Measurements from ENCODE around the gene GIMAP8.

- TF ChIP-seq, protein P1, sequence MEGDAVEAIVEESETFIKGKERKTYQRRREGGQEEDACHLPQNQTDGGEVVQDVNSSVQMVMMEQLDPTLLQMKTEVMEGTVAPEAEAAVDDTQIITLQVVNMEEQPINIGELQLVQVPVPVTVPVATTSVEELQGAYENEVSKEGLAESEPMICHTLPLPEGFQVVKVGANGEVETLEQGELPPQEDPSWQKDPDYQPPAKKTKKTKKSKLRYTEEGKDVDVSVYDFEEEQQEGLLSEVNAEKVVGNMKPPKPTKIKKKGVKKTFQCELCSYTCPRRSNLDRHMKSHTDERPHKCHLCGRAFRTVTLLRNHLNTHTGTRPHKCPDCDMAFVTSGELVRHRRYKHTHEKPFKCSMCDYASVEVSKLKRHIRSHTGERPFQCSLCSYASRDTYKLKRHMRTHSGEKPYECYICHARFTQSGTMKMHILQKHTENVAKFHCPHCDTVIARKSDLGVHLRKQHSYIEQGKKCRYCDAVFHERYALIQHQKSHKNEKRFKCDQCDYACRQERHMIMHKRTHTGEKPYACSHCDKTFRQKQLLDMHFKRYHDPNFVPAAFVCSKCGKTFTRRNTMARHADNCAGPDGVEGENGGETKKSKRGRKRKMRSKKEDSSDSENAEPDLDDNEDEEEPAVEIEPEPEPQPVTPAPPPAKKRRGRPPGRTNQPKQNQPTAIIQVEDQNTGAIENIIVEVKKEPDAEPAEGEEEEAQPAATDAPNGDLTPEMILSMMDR (IDR thresholded peaks at IDR 0.05): peak in 2 of 7 experiments; percentile 25 to 64
- peak; percentile 87 to 90 (median 89) for TF ChIP-seq POLR2A (IDR thresholded peaks at IDR 0.05)
Measured at GRCh38 chr7:150404805-150405583, 45.4 kb upstream of the GIMAP8 start.
